GM12878 (cell line): Measurements from ENCODE around the gene TFCP2L1. TPM values are rescaled to one million over a fixed set of nuclear protein-coding genes. Genes with fewer than 3 reads are reported as not detected.

Experiments
- ATAC-seq: fragments of 200-7000 bp; cut with Tn5 transposase; 3 replicates; pipeline ENCODE4 v1.9.1; 2020; ENCODE audit warnings: mild to moderate bottlenecking, moderate library complexity
- BruUV-seq: library from RNA; stranded (reverse); fragments of 400-500 nt; replicated peaks from 2 replicates; lab custom pipeline; 2021; lab: Mats Ljungman, UMichigan
- CTCF ChIA-PET: fragments of 300-600 bp; sonication (Branson Sonifier 250); formaldehyde crosslinking; extraction: SDS; loops from one replicate; lab custom pipeline; 2021; ENCODE audit warnings: inconsistent platforms; lab: Yijun Ruan, JAX
- POLR2A ChIA-PET: fragments of 350-600 bp; formaldehyde crosslinking; extraction: SDS; loops from one replicate; lab custom pipeline; 2021; ENCODE audit warnings: inconsistent platforms; lab: Charles Lee
- RAD21 ChIA-PET: fragments of 300-600 bp; sonication (Branson Sonifier 250); formaldehyde crosslinking; loops from one replicate; lab custom pipeline; 2023; ENCODE audit warnings: antibody characterized with exemption; ENCODE audit not compliant: unreplicated experiment; lab: Charles Lee
- SMC1A ChIA-PET: fragments of 300-600 bp; sonication (Branson Sonifier 250); formaldehyde crosslinking; loops from one replicate; lab custom pipeline; 2023; ENCODE audit not compliant: unreplicated experiment, uncharacterized antibody; lab: Charles Lee
- DNase-seq: peaks from one replicate; pipeline ENCODE4 v3.0.0-alpha.2; 2011; ENCODE audit warnings: low read depth, low spot score
- FAIRE-seq: peaks from 3 replicates; lab custom pipeline; 2011; peaks lifted over from hg19 to GRCh38; lab: Jason Lieb, UNC
- H2AFZ ChIP-seq: 2 replicates; pipeline ENCODE4 v1.6.0; 2011; ENCODE audit warnings: low read depth, low read length, control low read depth; ENCODE audit not compliant: control insufficient read depth
- H3K27ac ChIP-seq: 2 replicates; pipeline ENCODE4 v1.5.1; 2011; ENCODE audit warnings: control low read depth; ENCODE audit not compliant: control insufficient read depth, insufficient read depth
- H3K27me3 ChIP-seq, 2 experiments: replicated peaks in 1 of 2; 2 replicates each; pipeline versions ENCODE4 v1.6.0 to v1.6.1; 2011; ENCODE audit warnings: low read length in 1 of 2; ENCODE audit not compliant: control insufficient read depth in 2 of 2, insufficient read depth in 2 of 2
- H3K36me3 ChIP-seq, 2 experiments: 2 replicates each; pipeline ENCODE4 v1.5.1; 2011; ENCODE audit warnings: low read length in 1 of 2; ENCODE audit not compliant: control insufficient read depth in 2 of 2, insufficient read depth in 2 of 2
- H3K4me1 ChIP-seq: 2 replicates; pipeline ENCODE4 v1.6.1; 2011; ENCODE audit warnings: mild to moderate bottlenecking, low read length, moderate library complexity, mixed read lengths; ENCODE audit not compliant: control insufficient read depth, insufficient read depth
- H3K4me2 ChIP-seq: 2 replicates; pipeline ENCODE4 v1.6.0; 2011; ENCODE audit warnings: control low read depth; ENCODE audit not compliant: control insufficient read depth, insufficient read depth
- H3K4me3 ChIP-seq: fragments of 200-600 bp; sonication (generic); 2 replicates; pipeline ENCODE4 v1.5.1; 2016
- H3K79me2 ChIP-seq: 2 replicates; pipeline ENCODE4 v1.6.0; 2011; ENCODE audit warnings: low read length; ENCODE audit not compliant: control insufficient read depth, insufficient read depth
- H3K9ac ChIP-seq: 2 replicates; pipeline ENCODE4 v1.8.0; 2011; ENCODE audit warnings: low read length, control low read depth, mixed read lengths; ENCODE audit not compliant: control insufficient read depth, insufficient read depth
- H3K9me3 ChIP-seq: replicated peaks from 3 replicates; pipeline ENCODE4 v1.5.1; 2011; ENCODE audit warnings: mild to moderate bottlenecking, low read length; ENCODE audit not compliant: control insufficient read depth, insufficient read depth
- H4K20me1 ChIP-seq: 2 replicates; pipeline ENCODE4 v1.6.0; 2011; ENCODE audit not compliant: control insufficient read depth, insufficient read depth
- BACH1 ChIP-seq: fragments of 450-650 bp; IDR thresholded peaks from 2 replicates; pipeline ENCODE4 v1.6.1; 2017; ENCODE audit warnings: mild to moderate bottlenecking, borderline replicate concordance
- BHLHE40 ChIP-seq, 2 experiments: fragments of 450-650 bp in 1 of 2; IDR thresholded peaks; 2 replicates each; pipeline ENCODE4 v1.6.1; 2011 to 2017; ENCODE audit warnings: low read depth in 2 of 2, borderline replicate concordance in 1 of 2, improper control_type of control experiment in 1 of 2, low read length in 1 of 2, mild to moderate bottlenecking in 1 of 2
- PKNOX1 ChIP-seq: fragments of 450-650 bp; IDR thresholded peaks from 2 replicates; pipeline ENCODE4 v1.6.1; 2016; ENCODE audit warnings: mild to moderate bottlenecking
- STAT3 ChIP-seq: IDR thresholded peaks from 2 replicates; pipeline ENCODE4 v1.6.1; 2011; ENCODE audit warnings: low read depth, low read length, improper control_type of control experiment
- TCF12 ChIP-seq: IDR thresholded peaks from 2 replicates; pipeline ENCODE4 v1.6.1; 2011; ENCODE audit warnings: low read depth, mild to moderate bottlenecking, low read length
- WGBS: methylation state at CpG from one replicate; pipeline ENCODE4 v1.1.6; 2016; ENCODE audit warnings: low lambda C conversion rate; ENCODE audit not compliant: insufficient replicate concordance, insufficient coverage; ENCODE audit errors: missing lambda C conversion rate; 5-methylcytosine and 5-hydroxymethylcytosine counted together
- in situ Hi-C: fragments of 300-500 bp; cut with MboI; formaldehyde crosslinking; loops from 9 replicates; pipeline ENCODE4 v1.14.3; 2018; ENCODE audit warnings: mixed read lengths
- intact Hi-C: fragments of 100-400 bp; cut with micrococcal nuclease; formaldehyde crosslinking; loops from one replicate; pipeline ENCODE4 v1.14.2; 2022; ENCODE audit not compliant: unreplicated experiment
- polyA plus RNA-seq, 11 experiments: library from polyadenylated mRNA; depleted of rRNA in 4 of 11; unstranded in 6 of 11; stranded (reverse) in 5 of 11; fragments of >200 nt; fragmentation: Nextera tagmentation in 4 of 11; fragmentation: Illumina TruSeq in 1 of 11; extraction: Ambion mirVana in 4 of 11; extraction: Trizol in 1 of 11; gene quantifications; 1 replicate in 1 of 11; 2 replicates in 10 of 11; pipeline versions ENCODE4 v1.2.1 to v1.2.3, GENCODE V29; 2011 to 2016; ENCODE audit warnings: inconsistent platforms in 2 of 11, missing spikeins in 2 of 11, low read depth in 1 of 11
- total RNA-seq, 4 experiments: library from RNA; depleted of rRNA in 3 of 4; stranded (reverse); fragments of >200 nt in 3 of 4; fragmentation: Illumina TruSeq in 1 of 4; extraction: Trizol in 1 of 4; gene quantifications; 2 replicates each; pipeline versions ENCODE4 v1.2.1 to v1.2.3, GENCODE V29; 2013 to 2021

Gene TFCP2L1
- total and polyA plus RNA-seq, 10 of the 15 experiments (the other 5 are each of a cell fraction or from before 2014, with no cell fraction given), result 0.02 to 0.21 (median 0.09) TPM; not detected in 1

- H2AFZ ChIP-seq, result no peak overlapping the region
- SMC1A ChIA-PET, result no interaction called here
- no peak overlapping the region for H3K27ac ChIP-seq
- no peak for FAIRE-seq
- no peak for ATAC-seq
- no peaks in the 10 kb centered on the region for H4K20me1 ChIP-seq
- in situ Hi-C loops (no loop called here), intact Hi-C loops (no loop called here)
- no peak overlapping the region for H3K9ac ChIP-seq
- no peak overlapping the region for H3K4me2 ChIP-seq
- no peaks in the 10 kb centered on the region for H3K27me3 ChIP-seq
- POLR2A ChIA-PET, result no interaction called here
- CTCF ChIA-PET, result no interaction called here
- no peaks in the 10 kb centered on the region for H3K4me1 ChIP-seq
- no peak for DNase-seq
- no peaks in the 10 kb centered on the region for H3K36me3 ChIP-seq
- H3K9me3 ChIP-seq, result no peaks in the 10 kb centered on the region; the same call in 2 of the 3 replicates
- TF ChIP-seq BACH1, result no peak
- TF ChIP-seq STAT3, result no peak
- TF ChIP-seq PKNOX1, result no peak
- no peak for TF ChIP-seq BHLHE40 (IDR thresholded peaks at IDR 0.05; ENCODE audit: borderline replicate concordance in 1 of 2, low read depth in 2 of 2, low read length in 1 of 2)
- TF ChIP-seq TCF12, result no peak
- TF ChIP-seq, all 136 proteins: peak for 0
- BruUV-seq, result no TSS peak
- 0% methylated on average over 9 of the region's 9 CpGs for WGBS
- H3K79me2 ChIP-seq, result no peaks in the 10 kb centered on the region
- H3K4me3 ChIP-seq, result no peak overlapping the region
- RAD21 ChIA-PET, result no interaction called here
These were observed 10.2 kb upstream of the TFCP2L1 start for GRCh38 chr2:121294881-121295840.
